HG03060 (cell line): ENCODE results near the gene BRI3.

Experiments used
- ATAC-seq: cut with Tn5 transposase; IDR thresholded peaks from one replicate; pipeline ENCODE4 v1.9.1; 2021; ENCODE audit warnings: low read depth, moderate number of reproducible peaks; ENCODE audit not compliant: unreplicated experiment

The BRI3 gene

DNA sequence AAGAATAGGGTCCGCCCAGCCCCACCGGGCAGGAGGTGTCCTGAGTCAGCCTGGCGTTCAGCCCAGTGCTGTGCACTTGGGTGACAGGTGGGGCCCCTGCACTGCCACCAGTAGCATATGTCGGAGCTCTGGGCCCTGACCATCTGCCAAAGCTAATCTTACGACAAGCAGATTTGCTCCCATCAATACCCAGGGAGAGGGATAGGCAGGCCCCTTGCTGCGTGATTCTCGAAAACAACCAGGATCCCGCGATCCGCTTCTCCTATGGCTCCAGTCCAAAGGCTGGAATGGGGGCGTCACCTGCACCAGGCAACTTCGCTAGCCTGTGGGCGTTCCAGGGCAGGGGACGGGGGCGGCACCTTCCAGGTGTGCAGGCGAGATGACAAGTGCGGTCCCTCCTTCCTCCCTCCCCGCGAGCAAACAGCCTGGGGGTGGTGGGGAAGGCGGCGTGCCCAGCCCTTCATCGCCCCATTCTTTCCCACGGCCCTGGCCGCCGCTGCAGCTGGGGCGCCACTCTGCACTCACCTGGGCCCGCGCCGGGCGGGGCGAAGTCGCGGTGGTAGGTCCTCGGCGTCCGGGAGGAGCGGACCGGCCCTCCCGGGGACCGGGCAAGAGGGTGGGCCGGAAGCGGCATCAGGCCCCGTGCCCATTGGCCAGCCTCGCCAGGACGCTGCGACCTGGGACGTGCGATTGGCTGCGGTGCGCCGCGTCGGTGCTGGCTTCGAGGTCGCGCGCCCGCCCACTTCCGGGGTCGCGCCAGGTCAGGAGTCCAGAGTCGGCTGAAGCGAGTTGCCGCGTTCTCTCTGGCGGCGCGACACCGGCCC lies 29.7 kb upstream of the BRI3 start, which contains the start of gene TECPR1:
Gene TECPR1 (minus strand): TSS at position 632 of the 824 bp plus-strand sequence. CDS start 6,086 bp downstream, outside the sequence.
- ATAC-seq, result peak; percentile 93

DNA sequence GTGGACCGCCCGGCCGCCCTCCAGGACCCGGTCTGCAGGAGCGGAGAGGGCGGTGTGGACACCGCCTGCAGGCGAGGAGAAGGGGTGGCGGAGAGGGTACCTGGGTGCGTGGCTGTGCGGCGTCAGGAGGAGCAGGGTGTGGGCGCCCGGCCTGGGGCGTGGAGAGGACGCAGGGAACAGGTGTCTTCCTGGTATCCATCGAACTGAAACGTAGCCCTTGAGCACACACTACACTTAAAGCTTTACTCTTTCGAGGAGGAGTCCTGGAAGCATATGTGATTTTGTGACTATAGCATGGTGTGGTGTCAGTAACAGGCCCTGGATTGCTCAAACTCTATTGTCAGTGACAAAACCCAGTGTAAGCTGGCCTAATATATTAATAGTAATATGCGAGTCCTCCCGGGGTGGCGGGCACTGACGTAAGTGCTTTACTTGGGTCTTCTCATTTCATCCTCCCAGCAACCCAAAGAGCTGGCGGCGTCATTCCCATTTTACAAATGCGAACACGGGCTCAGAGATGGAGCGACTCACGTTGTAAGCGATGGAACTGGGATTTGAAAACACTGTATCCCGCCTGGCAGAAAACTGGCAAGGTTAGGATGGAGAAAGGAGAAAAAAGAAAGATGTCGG lies 28.9 kb upstream of the BRI3 start:
- no peak for ATAC-seq

DNA sequence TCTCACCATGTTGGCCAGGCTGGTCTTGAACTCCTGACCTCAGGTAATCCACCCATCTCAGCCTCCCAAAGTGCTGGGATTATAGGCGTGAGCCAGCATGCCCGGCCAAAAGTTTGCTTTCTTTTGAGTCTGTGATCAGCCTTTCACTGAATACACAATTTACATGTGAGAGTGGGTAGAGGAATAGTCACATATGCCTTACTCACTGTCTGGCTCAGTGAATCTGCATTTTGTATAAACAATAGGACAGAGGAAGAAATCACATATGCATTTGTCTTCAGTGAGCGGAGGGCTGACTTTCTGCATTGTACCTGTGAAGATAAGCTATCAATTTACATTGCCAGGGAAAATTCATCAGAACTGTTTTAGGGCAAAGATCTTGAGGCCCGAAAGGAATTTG lies 27.0 kb upstream of the BRI3 start:
- no peak for ATAC-seq

DNA sequence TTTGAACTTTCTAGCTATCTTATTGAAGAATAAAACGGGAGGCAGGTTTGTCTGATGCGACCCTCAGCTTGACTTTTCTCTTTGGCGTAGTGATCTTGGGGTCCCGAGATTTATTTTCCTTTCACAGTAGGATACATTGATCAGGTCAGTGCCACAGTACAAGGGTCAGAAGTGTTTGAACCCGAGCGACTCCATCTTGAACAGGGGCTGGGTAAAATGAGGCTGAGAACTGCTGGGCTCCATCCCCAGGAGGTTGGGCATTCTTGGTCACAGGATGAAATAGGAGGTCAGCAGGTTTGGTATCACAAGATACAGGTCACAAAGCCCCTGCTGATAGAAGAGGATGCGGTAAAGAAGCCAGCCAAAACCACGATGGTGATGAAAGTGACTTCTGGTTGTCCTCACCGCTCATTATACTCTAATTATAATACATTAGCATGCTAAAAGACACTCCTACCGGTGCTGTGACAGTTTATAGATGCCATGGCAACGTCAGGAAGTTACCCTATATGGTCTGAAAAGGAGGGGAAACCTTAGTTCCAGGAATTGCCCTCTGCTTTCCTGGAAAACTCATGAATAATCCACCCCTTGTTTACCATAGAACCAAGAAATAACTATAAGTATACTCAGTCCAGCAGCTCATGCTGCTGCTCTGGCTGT lies 26.4 kb upstream of the BRI3 start:
- ATAC-seq, result no peak

DNA sequence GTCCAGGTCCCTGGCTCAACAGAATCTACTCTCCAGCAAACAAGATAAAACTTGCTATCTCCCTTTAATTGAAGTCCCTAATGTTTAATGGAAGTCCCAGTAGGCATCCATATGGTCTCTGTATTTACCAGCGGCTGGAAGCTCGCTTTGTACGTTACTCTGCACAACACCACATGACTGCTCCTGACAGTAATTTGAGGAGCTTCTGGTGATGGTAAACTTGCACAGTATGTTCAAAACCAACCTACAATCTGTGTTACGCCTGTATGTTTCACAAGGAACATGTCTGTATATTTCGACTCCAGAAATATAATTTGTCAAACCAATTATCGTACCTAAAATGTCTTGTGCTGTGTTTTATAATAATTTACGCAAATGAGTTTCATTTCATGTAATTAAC lies 25.1 kb upstream of the BRI3 start:
- no peak for ATAC-seq

DNA sequence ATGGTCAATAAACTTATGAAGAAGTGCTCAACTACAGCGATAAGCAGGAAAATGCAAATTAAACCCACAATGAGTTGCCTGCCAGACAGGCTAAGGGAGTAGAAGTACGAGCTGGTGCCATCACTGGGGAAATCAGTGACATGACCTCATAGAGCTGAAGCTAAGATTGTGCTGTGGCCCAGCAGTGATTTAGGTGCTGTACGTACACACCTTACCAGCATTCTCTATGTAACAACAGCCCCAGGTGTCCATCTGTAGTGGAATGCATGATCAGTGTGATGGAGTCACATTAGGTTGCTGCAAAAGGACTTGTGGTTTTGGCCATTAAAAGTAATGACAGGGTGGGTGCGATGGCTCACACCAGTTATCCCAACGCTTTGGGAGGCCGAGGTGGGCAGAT lies 23.8 kb upstream of the BRI3 start:
- no peak for ATAC-seq

DNA sequence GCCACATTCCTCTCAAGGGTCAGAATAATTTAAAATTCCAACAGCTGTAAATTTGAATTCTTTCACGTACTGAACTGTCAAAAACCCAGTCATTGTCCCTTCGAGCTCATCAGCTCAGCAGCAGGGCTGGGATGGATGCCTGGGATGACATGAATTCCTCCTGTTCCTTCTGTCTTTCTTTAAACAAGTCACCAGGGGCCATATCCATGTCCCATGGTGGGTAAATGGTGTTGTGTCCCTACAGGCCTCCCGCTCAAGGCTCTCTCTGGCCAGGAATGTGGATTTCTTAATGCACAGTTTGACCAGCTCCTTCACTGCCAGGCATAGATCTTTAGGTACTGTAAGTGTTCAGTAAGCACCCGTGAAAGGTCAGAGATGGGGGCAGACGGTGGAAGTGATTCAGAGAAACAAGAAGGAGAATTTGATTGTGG lies 15.6 kb upstream of the BRI3 start:
- no peak for ATAC-seq

DNA sequence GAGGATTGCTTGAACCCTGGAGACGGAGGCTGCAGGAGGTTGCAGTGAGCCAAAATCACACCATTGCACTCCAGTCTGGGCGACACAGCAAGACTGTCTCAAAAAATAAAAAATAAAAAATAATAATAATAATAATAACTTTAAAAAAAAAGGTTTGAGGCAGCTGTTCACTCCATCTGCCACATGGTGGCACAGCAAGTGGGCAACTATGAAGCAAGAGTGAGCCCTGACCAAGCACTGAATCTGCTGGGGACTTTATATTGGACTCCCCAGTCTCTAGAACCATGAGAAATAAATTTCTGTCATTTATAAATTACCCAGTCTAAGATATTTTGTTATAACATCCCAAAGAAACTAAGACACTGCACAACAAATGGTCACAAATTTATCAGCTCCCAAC lies 14.6 kb upstream of the BRI3 start:
- no peak for ATAC-seq

DNA sequence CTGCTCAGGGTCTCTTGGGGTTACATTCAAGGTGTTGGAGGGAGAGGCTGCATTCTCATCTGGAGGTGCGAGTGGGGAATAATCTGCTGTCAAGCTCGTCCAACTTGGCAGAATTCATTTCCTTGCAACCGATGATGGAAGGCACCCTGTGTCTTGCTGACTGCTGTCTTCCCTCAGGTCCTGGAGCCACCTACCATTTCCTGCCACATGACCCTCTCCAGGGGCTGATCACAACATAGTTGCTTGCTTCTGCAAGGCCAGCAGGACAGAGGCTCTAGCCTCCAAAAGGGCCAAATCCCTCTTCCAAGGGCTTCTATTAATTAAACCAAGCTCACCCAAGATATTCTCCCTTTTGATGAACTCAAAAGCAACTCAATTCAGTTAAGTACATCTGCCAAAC lies 14.2 kb upstream of the BRI3 start:
- ATAC-seq, result no peak

DNA sequence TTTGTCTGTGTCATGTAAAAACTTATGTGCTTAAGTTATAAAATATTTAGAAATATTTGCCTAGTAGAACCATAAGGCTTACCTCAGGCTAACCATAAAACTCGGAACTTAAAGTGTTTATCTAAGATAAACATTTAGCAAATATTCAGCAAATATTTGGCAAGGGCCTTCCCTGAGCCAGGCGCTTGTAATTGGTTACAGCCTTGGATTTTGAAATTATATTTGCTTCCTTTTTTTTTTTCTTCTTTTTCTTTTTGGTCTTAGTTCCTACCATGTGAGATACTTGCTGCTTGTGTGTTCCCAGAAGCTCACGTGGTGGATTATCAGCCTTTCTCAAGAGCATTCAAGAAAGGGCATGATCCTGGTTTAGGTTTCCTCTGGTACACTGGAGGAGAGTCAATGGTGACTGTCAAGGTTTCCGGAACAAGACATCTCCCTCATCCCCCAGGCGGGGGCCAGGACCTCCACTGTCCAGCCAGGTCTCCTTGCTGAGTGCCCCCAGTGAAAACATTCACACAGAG lies 5.2 kb upstream of the BRI3 start:
- no peak for ATAC-seq

DNA sequence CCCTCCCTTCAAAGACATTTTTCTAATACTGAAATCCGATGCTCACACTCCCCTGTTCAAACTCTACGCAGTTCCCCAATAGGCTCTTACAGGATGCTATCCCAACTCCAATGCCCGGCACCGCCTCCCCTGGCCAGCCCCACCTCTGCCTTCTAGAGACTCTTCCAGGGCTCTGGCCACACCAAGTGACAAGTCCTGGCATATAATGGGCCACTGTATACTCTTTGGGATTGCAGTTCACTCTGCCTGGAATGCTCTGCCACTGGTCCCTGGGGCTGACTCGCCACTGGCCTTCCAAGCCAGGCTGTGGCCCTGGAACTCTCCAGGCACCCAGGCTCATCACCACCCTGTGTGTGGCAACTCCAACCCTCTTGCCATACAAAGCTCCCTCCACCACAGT lies 3.1 kb upstream of the BRI3 start:
- no peak for ATAC-seq

DNA sequence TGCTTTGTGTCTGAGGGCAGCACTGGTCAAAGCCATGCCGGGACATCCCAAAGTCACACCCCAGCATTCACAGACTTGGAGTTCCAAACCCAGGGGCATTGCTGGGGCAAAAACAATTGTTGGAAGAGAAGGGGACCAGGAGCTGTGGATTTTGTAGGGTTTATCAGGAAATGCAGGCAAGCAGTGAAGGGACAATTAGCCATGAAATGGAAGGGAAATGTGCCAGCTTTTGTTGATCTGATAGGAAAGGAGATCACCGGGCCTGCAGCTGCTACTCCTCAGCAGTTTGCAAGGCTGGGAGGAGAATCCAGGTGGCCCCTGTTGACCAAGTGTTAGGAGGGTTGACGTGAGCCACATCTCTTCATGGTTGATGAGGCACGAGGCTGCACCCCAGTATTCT lies 2.5 kb upstream of the BRI3 start:
- ATAC-seq, result no peak

DNA sequence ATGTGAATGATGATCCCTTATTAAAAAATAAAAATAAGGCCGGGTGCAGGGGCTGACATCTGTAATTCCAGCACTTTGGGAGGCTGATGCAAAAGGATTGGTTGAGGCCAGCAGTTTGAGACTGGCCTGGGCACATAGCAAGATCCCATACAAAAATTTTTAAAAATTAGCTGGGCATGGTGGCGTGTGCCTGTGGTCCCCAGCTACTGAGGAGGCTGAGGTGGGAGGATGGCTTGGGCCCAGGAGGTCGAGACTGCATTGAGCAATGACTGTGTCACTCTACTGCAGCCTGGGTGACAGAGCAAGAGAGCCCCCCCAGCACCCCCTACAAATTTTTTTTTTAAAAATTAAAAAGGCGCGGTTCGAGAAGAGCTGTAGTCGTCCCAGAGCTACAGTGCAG lies 1.2 kb upstream of the BRI3 start:
- ATAC-seq, result no peak

DNA sequence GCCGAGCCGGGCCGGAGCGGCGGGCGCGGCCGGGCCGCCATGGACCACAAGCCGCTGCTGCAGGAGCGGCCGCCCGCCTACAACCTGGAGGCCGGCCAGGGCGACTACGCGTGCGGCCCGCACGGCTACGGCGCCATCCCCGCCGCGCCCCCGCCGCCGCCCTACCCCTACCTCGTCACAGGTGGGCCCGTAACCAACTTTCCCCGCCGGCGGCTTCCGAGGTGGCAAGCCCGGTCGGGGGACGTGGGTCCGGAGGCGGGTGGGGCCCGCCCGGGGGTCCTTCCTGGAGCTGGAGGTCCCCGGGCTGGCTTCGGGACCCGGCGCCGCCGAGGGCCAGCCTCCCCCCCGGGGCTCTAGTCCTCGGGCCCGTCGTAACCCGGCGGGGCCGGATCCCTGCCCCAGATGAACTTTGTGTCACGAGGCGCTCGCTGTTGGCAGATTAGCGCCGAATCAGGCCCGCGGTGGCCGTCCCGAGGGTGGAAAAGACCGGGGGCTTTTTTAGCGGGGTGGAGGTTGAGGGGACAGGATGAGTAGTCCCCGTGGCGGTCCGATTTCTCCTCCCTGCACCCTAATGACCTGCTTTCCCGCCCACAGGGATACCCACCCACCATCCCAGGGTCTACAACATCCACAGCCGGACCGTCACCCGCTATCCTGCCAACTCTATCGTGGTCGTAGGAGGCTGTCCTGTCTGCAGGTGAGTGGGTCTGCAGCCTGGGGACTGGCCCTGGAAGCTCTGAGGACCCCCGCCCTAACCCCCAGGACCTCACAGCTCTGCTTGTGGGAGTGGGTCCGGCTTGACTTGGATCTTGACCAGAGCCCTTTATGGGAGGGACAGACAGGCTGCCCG lies 496 bp downstream of the BRI3 start:
- ATAC-seq, result no peak

DNA sequence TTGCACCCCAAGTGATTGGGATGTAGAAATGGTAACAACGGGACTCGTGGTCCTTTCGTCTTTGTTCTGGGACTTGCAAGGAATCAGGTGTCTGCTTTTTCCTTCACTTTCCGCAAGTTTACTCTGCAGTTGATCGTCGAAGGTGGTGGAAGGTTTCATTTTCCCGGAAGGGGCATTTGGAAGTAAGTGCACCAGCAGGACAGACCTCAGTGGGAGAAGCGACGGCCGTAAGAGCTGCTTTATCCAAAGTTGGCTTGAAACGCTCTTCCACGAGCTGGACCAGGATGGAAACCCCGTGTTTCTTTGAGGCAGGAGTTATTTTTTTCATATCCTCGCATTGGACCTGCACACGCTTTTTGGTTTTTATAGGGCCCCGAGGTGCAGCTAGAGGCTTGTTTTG lies 1.2 kb downstream of the BRI3 start:
- ATAC-seq, result no peak

DNA sequence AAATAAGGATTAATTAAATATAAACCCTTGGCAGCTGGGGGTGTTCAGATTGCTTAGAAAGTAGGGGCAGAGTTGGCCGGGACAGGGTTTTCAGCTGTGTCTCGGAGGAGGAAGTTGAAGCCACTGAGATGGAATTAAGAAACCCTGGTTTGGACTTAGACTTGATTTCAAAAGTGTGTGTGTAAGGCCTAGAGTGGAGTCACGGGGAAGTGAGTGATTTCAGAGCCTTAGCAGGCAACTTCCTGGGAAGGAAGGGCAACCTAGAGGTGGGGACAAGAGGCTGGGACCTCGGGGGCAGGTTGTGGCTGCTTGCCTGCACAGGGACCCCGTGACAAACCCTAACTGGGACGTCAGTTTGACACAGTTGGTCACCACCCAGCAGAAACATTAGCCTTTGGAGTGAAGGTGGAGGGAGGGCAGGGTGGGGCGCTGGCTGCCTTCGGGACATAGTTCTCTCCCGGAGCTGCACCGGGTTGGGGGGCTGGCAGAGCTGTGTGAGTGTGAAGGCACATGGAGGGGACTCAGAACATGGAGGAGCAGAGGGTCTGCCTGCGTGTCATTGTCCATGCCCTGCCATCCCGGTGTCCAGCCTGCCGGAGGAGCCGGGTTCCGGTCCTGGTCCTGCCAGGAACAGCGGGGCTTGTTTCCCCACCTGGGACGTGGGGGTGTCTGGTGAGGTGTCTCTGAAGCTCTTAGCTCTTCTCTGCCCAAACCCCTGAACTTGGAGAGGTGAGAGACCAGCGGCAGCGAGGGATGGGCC lies 1.8 kb downstream of the BRI3 start:
- no peak for ATAC-seq

DNA sequence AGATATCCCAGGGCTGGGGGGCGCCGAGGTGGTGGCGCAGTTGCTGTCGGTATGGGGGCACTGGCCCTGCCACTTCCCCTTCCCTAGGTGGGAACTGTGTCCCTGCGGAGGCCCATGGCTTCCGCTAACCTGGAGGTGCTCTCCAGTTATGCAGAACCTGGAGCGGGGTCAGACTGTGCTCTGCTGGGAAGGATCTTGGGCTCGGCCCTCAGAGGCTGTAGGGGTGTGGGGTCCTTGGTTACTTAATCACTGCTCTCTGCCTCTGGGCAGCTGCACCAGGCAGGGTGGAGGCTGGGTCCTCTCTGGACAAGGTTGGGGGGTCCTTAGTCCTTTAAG lies 2.4 kb downstream of the BRI3 start:
- ATAC-seq, result no peak

DNA sequence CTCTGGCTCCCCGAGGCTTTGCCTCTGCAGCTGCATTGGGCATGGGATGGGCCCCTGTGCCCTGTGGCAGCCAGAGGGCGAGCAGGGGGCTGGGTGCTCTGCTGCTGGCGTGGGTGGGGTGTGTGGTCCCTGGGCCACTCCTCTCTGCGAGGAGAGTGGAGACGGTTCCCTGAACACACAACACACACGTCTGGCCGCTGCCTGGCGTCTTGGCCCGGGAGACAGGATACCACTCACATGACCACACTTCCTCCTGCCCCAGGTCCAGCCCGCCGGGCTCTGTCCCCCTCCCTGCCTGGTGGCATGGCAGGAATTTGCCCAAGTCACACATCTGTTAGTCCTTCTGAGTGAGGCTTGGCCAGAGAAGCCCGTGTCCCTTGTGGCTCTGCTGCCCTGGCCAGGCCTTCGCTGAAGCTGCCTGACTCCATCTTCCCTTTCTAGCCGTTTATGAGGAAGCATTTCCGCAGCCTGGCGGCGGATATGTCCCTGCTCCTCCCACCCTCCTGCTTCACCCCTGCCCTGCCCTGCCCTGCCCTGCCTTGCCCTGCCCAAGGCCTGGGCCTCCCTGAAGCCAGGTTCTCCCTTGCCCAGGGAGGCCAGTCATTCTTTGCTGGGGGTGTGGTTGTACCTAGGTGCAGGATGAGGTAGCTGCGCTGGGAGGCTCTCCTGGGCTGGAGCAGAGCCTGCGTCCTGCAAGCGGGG lies 3.0 kb downstream of the BRI3 start:
- no peak for ATAC-seq
